Activated CD8-positive, alpha-beta memory T cell treated with anti-CD3 and anti-CD28 coated beads, Interleukin-2, amount 50 U/mL, for 24 hours (primary cell): ENCODE measurements around the gene MYO7B.

Experiments used
- DNase-seq: peaks from one replicate; pipeline ENCODE4 v3.0.0-alpha.2; 2020; ENCODE audit errors: extremely low read depth

Gene MYO7B

DNA sequence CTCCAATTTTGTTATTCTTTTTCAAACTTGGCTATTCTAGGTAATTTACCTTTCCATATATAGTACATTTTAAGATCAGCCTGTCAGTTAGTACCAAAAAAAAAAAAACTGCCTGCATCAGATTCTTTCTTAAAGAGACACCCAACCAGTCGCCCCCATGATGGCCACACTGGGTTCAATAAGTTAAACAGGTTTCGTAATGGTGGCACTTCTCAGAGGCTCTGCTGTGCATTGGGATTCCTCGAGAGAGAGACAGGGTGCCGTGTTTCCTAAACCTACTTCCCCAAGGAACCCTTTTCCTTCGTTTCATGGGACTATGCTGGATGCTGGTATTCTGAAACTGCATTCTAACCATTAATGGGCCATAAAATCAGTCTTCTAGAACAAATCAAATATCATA, 37.4 kb downstream of the MYO7B start:
- no peak for DNase-seq

DNA sequence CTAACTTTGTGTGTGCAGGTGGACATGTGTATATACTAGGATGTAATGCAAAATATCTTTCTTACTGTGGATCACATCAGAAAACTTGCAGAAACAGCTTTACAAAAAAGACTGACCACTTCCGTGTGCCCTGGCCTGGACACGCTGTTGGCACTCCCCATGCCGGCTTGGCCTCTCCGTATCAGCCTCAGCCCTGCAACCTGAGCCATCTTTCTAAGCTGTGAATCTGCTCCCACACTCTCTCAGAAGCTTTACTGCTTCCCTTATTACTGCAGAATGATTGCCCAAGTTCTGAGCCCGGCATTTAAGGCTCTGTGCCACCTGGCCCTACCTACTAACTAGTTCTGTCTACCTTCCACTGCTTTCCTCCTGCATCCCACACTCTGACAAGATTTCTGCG, 37.8 kb downstream of the MYO7B start:
- no peak for DNase-seq

DNA sequence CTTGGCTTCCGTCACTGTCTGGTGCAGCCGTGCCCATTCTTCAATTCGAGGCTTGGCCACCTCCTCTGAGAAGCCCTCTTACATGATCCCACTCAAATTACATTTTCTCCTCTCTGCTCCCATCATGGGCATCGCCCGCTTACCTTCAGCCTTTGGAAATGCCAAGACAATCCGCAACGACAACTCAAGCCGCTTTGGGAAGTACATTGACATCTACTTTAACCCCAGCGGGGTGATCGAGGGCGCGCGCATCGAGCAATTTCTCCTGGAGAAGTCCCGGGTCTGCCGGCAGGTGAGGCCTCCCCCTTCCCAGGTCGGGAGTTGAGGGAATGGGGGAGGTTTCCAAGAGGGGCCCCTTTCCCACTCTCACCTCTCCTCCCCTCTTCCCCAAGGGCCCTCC, 38.3 kb downstream of the MYO7B start:
- DNase-seq: no peak

DNA sequence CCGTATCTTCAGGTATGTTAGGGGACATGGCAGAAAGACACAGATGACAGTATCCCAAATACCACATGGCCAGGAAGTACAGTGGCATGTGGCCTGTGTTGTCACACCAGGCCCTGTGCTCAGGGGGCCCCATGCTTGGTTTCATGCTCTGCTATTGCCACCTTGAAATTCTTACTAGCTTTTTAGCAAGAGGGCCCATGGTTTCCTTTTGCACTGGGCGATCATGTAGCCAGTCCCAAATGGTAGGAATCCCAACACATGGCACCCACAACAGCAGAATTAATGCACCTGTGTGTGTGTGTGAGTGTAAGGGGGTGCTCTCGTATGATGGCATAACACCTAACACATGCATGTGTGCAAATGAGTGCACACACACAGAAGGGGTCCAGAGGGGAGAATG, 39.2 kb downstream of the MYO7B start:
- DNase-seq: no peak

- DNase-seq: no peak
Measured at GRCh38 chr2:127575185-127575765, 39.8 kb downstream of the MYO7B start.

DNA sequence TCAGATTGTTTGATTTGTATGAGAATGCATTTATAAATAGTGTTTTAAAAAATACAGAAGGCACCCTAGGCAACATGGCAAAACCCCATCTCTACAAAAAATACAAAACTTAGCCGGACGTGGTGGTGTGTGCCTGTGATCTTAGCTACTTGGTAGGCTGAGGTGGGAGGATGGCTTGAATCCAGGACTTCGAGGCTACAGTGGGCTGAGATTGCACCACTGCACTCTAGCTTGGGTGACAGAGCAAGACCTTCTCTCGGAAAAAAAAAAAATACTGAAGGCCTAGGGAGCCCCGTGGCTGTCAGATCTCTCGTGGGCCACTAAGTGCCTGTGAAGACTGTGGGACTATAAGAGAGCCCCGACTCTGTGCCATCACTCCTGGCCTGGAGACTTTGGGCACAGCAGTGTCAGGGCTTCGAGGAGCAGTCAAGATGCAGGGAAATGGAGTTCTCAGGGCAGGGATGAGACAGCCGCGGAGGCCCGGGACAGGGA, 40.5 kb downstream of the MYO7B start:
- no peak for DNase-seq

- DNase-seq: no peak
Measured at GRCh38 chr2:127576433-127577207, 41.1 kb downstream of the MYO7B start.

GRCh38 chr2:127577208-127577475, 41.7 kb downstream of the MYO7B start:
- no peak for DNase-seq

DNA sequence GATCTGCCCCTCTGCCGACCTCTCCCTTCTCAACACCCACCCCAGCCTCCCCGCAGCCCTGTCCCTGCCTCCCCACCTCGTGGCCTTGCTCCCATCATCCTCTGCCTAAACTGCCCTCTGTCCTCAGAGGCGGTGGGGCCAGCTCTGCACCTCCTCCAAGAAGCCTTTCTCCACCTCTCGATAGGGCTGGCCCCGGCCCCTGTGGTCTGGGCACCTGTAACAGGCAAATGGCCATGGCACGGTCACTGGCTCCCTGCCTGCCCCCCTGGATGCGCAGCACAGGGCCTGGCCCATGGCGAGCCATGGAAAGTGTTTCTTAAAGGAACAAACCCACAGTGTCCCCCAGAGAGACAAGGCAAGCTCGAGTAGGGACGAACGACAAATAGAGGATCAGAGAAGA, 42.0 kb downstream of the MYO7B start:
- DNase-seq: no peak

GRCh38 chr2:127577973-127578372, 42.5 kb downstream of the MYO7B start:
- no peak for DNase-seq

DNA sequence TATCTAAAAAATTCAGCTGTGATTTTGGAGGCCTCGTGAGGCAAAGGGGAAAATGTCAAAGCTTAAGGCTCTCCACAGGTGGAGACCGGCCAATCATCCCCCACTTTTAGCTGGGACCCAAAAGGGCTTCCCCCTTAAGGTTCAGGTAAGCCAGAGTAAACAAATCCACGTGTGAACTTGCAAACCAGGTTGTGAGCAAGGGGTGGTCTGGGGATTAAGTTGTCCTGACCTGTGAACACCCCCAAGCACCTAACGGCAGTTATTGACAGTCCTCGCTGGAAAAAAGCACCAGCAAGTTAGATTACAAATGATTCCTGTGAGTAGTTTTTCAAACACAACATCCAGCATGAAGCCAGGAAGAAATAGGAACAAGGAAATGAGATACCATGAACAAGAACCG, 42.9 kb downstream of the MYO7B start:
- DNase-seq: no peak

DNA sequence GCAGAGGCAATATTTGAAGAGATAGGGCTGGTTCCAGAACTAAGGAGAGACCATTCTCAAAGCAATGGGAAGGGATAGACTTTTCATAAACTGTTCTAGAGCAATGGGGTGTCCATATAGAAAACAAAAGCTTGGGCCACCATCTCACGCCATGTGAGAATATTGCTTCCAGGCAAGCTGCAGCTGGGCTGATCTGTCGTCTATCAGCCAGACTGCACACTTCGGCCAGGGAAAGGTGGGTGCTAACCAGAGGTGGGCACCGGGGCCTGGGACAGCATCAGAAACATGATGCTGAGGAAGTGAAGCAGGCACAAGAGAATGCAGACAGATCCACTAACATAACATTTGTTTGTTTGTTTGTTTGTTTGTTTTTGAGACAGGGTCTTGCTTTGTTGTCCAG, 43.7 kb downstream of the MYO7B start:
- DNase-seq: no peak

DNA sequence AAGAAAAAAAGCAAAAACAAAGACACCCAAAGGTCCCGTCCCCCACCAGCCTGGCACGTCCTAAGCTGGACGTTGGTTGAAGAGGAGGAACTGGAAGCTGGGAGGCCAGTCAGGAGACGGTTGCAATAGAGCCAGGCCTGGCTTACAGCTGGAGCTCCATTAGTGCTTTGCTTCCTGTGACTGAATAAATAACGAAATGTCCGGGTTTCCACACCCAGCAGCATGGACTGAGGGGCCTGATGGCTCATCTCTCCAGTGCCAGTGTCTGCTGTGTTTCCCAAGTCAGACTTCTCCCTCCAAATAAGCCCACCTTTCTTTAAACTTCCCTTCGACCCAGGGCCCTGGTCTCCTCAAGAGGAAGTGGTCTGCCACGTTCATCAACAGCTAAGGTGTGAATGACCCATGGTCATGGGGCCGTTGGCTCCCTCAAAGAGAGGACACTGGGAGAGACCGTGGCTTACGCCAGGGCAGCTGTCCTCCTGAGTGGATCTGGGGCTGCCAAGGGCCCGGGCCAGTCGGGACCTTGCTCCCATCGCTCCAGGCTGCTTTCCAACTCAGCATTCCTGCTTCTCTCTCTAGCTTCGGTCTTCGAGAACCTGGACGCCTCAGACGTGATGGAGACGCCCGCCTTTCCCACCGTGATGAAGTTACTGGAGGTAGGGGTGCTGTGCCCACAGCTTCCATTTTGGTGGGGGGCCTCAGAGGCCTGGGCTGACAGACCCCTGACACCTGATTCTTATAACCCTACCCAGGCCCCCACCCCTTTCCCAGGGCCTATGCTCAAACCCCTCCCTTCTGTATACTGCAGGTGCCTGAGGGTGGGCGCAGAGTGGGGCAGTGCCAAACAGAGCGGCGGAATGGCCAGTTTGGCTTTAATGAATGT, 44.9 kb downstream of the MYO7B start:
- no peak for DNase-seq

DNA sequence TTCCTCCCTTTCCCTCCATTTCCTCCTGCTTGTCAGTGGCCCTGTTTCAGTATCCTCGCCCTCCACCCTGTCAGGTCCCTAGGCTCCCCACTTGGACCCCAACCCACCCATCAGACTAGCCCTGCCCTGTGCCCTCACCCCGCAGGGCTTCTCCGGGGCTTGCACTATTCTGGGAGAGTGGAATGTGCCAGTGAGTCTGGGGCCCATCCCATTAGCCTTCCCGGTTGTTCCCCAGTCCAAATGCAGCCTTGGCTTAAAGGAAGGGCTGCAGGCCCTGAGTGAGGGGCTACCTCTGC, 45.5 kb downstream of the MYO7B start:
- no peak for DNase-seq

DNA sequence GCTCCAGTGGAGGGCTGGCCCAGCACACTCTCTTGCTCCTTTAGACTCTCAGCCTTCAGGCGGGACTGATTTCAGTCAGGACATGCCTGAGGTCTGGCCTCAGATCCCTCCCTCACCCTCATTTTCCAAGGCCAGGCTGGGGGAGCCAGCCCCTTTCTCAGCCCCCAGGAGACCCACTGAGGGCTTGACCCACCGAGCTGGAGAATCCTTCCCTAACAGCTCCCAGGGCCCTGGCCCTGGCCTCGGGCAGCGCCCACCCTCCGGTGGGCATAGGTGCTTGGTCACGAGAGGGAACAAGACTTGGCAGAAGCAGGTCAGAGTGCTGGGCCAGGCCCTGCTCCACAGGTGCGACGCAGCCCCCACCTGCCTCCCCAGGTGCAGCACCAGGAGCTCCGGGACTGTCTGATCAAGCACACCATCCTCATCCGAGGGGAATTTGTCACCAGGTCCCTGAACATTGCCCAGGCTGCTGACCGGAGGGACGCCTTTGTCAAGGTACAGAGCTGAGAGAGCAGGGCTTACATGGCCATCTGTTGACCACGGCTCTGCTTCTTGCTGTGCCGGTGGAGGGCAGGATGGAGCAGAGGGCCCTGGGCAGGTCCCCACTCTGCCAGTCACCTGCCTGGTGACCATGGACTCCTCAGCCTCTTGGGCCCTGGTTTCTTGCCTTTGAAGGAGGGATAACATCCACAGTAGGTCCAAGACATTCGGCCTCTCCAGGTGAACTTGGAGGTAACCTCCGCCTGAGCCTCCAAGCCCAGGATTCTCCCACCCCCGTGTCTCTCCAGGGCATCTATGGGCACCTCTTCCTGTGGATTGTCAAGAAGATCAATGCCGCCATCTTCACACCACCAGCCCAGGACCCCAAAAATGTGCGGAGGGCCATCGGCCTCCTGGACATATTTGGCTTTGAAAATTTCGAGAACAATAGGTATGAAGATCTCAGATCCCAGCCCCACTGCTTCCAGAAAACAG, 46.3 kb downstream of the MYO7B start:
- DNase-seq: no peak

GRCh38 chr2:127582863-127583861, 47.7 kb downstream of the MYO7B start:
- no peak for DNase-seq

DNA sequence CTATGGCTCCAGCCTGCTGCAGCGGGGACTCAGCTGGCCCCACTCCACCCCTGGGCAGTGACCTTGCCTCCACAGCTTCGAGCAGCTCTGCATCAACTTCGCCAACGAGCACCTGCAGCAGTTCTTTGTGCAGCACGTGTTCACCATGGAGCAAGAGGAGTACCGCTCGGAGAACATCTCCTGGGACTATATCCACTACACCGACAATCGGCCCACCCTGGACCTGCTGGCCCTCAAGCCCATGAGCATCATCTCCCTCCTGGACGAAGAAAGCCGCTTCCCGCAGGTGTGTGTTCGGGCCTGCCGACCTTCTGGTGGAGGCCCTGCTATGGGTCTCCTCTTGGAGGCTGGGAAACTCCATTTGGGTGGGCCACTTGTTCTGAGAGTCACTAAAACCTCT, 48.6 kb downstream of the MYO7B start:
- DNase-seq: no peak

DNA sequence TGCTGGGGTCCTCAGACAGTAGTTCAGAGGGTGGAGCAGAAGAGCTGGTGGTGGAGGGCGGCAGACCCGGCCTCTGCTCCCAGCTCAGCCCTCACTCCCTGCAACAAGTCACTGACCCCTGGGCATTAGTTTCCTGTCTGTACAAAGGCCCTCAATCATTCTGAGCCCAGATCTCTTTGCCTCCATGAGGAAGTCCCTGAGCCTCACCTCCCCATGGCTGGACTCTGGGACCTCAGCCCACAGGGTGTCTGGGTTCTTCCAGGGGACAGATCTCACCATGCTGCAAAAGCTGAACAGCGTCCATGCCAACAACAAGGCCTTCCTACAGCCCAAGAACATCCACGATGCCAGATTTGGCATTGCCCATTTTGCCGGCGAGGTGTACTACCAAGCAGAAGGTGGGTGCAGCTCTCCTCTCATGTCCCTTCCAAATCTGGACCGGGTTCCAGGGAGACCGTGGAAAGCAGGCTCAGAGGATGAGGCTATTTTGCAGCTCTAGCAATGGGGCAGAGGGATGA, 49.1 kb downstream of the MYO7B start:
- no peak for DNase-seq

DNA sequence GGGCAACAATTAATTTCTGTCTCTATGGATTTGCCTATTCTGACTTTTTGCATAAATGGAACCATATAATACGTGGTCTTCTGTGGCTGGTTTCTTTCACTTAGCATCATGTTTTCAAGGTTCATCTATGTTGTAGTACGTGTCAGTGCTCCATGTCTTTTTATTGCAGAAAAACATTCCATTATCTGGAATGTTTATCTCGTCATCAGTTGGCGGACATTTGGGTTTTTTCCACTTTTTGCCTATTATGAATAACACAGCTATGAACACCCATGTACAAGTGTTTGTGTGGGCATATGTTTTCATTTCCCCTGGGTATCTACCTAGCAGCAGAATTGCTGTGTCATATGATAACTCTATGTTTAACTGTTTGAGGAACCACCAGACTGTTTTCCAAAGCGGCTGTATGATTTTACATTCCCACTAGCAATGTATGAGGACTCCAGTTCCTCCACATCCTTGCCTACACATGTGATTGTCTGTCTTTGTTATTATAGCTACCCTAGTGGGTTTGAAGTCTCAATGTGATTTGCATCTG, 49.9 kb downstream of the MYO7B start:
- DNase-seq: no peak

- no peak for DNase-seq
Measured at GRCh38 chr2:127586136-127586535, 50.7 kb downstream of the MYO7B start.
